Adrenal gland (tissue), 5 donors: ENCODE results near the gene DLEU7.

Experiments used
- POLR2A ChIP-seq, 2 donors: fragments of 450-650 bp; IDR thresholded peaks; one replicate each; pipeline ENCODE4 v1.6.1; 2017; ENCODE audit warnings: antibody characterized with exemption in 2 of 2, mild to moderate bottlenecking in 2 of 2, moderate library complexity in 1 of 2
- TF ChIP-seq, protein P1 (sequence below), 6 experiments: fragments of 450-650 bp in 4 of 6; fragments of 200-600 bp in 2 of 6; sonication (generic) in 1 of 6; IDR thresholded peaks; 1 replicate in 5 of 6; 2 replicates in 1 of 6; pipeline versions ENCODE4 v1.5.1 to v1.8.0; 2016 to 2021; ENCODE audit warnings: antibody characterized with exemption in 6 of 6, mild to moderate bottlenecking in 2 of 6, moderate library complexity in 1 of 6
- donor health status: DM: no; HTN: no; CAD: no.

DNA sequence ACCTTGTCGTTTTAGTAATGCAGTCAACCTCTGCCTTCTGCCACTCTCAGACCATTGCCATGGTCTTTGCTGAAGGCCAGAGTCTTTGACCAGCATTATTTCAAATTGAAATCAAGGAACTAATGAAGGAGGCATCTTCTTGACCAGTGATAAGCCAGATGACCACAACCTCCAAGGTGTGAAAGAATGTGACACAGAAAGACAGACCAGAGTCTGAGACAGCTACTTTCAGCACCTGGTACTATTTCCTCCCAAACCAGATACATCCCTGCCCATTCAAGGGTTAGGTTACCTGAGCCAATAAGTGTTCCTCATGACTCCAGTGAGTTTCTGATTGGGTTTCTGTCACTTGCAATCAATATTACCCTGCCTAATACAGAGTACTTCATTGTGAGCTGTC, 45.8 kb upstream of the DLEU7 start:
- TF ChIP-seq, protein P1, sequence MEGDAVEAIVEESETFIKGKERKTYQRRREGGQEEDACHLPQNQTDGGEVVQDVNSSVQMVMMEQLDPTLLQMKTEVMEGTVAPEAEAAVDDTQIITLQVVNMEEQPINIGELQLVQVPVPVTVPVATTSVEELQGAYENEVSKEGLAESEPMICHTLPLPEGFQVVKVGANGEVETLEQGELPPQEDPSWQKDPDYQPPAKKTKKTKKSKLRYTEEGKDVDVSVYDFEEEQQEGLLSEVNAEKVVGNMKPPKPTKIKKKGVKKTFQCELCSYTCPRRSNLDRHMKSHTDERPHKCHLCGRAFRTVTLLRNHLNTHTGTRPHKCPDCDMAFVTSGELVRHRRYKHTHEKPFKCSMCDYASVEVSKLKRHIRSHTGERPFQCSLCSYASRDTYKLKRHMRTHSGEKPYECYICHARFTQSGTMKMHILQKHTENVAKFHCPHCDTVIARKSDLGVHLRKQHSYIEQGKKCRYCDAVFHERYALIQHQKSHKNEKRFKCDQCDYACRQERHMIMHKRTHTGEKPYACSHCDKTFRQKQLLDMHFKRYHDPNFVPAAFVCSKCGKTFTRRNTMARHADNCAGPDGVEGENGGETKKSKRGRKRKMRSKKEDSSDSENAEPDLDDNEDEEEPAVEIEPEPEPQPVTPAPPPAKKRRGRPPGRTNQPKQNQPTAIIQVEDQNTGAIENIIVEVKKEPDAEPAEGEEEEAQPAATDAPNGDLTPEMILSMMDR (IDR thresholded peaks at IDR 0.05): no peak
- TF ChIP-seq POLR2A (IDR thresholded peaks at IDR 0.05): no peak
